H9 (cell line): ENCODE measurements around the gene SUMF1. TPM values are rescaled to one million over a fixed set of nuclear protein-coding genes. Genes with fewer than 3 reads are reported as not detected.

ENCODE experiments used
- DNase-seq: peaks from one replicate; pipeline ENCODE4 v3.0.0-alpha.2; 2017
- H2AFZ ChIP-seq: one replicate; pipeline ENCODE4 v1.6.1; 2013; ENCODE audit warnings: mild to moderate bottlenecking, low read length, control low read depth, moderate library complexity
- H2AK5ac ChIP-seq: 2 replicates; pipeline ENCODE4 v1.6.1; 2013; ENCODE audit warnings: low read length, control low read depth, mixed read lengths; ENCODE audit not compliant: insufficient read length
- H2BK120ac ChIP-seq: one replicate; pipeline ENCODE4 v1.6.1; 2013; ENCODE audit warnings: low read depth, mild to moderate bottlenecking, low read length, control low read depth, inconsistent platforms; ENCODE audit not compliant: poor library complexity, severe bottlenecking
- H2BK12ac ChIP-seq: 2 replicates; pipeline ENCODE4 v1.6.1; 2013; ENCODE audit warnings: low read length, control low read depth, mixed read lengths, low read depth; ENCODE audit not compliant: insufficient read length
- H2BK15ac ChIP-seq: 2 replicates; pipeline ENCODE4 v1.6.1; 2013; ENCODE audit warnings: low read depth, low read length, control low read depth
- H2BK20ac ChIP-seq: one replicate; pipeline ENCODE4 v1.6.1; 2013; ENCODE audit warnings: low read depth, mild to moderate bottlenecking, low read length, control low read depth, inconsistent platforms; ENCODE audit not compliant: poor library complexity, severe bottlenecking
- H2BK5ac ChIP-seq: 2 replicates; pipeline ENCODE4 v1.6.1; 2013; ENCODE audit warnings: low read length, control low read depth, mixed read lengths; ENCODE audit not compliant: insufficient read length
- H3K14ac ChIP-seq: 2 replicates; pipeline ENCODE4 v1.6.1; 2013; ENCODE audit warnings: low read length, control low read depth; ENCODE audit not compliant: insufficient read depth
- H3K18ac ChIP-seq: 2 replicates; pipeline ENCODE4 v1.6.1; 2013; ENCODE audit warnings: low read depth, mild to moderate bottlenecking, mixed read lengths, low read length, control low read depth; ENCODE audit not compliant: insufficient read length
- H3K23ac ChIP-seq: 2 replicates; pipeline ENCODE4 v1.6.1; 2013; ENCODE audit warnings: low read length, control low read depth, mixed read lengths, low read depth; ENCODE audit not compliant: insufficient read length
- H3K23me2 ChIP-seq: 2 replicates; pipeline ENCODE4 v1.6.1; 2013; ENCODE audit warnings: low read depth, mild to moderate bottlenecking, mixed read lengths, low read length, control low read depth; ENCODE audit not compliant: insufficient read length, poor library complexity, severe bottlenecking
- H3K27ac ChIP-seq: 2 replicates; pipeline ENCODE4 v1.5.1; 2013; ENCODE audit warnings: low read length, control low read depth, mixed read lengths, low read depth; ENCODE audit not compliant: insufficient read length
- H3K27me3 ChIP-seq: 2 replicates; pipeline ENCODE4 v1.6.1; 2013; ENCODE audit warnings: low read length, control low read depth, inconsistent platforms; ENCODE audit not compliant: insufficient read depth
- H3K4ac ChIP-seq: 2 replicates; pipeline ENCODE4 v1.6.1; 2013; ENCODE audit warnings: low read depth, mild to moderate bottlenecking, control low read depth, inconsistent platforms, low read length, moderate library complexity
- H3K4me1 ChIP-seq: 2 replicates; pipeline ENCODE4 v1.6.1; 2013; ENCODE audit warnings: low read length, control low read depth, inconsistent platforms; ENCODE audit not compliant: insufficient read depth
- H3K4me2 ChIP-seq: 2 replicates; pipeline ENCODE4 v1.6.1; 2013; ENCODE audit warnings: low read length, control low read depth, mixed read lengths; ENCODE audit not compliant: insufficient read length, insufficient read depth
- H3K56ac ChIP-seq: 2 replicates; pipeline ENCODE4 v1.6.1; 2013; ENCODE audit warnings: low read depth, mild to moderate bottlenecking, mixed read lengths, low read length, control low read depth; ENCODE audit not compliant: insufficient read length
- H3K79me1 ChIP-seq: 2 replicates; pipeline ENCODE4 v1.6.1; 2013; ENCODE audit warnings: low read depth, mild to moderate bottlenecking, moderate library complexity, low read length, control low read depth, inconsistent platforms; ENCODE audit not compliant: insufficient read depth, poor library complexity, severe bottlenecking
- H3K79me2 ChIP-seq: 2 replicates; pipeline ENCODE4 v1.6.1; 2013; ENCODE audit warnings: low read length, control low read depth, inconsistent platforms; ENCODE audit not compliant: insufficient read depth
- H3K9ac ChIP-seq: 2 replicates; pipeline ENCODE4 v1.6.1; 2013; ENCODE audit warnings: low read length, control low read depth, mixed read lengths; ENCODE audit not compliant: insufficient read length; ENCODE audit errors: extremely low read depth
- H3K9me3 ChIP-seq: one replicate; pipeline ENCODE4 v1.6.1; 2013; ENCODE audit warnings: low read depth, low read length, inconsistent platforms; ENCODE audit not compliant: control insufficient read depth
- H3T11ph ChIP-seq: one replicate; pipeline ENCODE4 v1.6.1; 2013; ENCODE audit warnings: mild to moderate bottlenecking, low read length, control low read depth, inconsistent platforms
- H4K20me1 ChIP-seq: one replicate; pipeline ENCODE4 v1.6.1; 2013; ENCODE audit not compliant: control insufficient read depth, insufficient read length, insufficient read depth
- H4K5ac ChIP-seq: 2 replicates; pipeline ENCODE4 v1.6.1; 2013; ENCODE audit warnings: low read depth, mild to moderate bottlenecking, mixed read lengths, low read length, control low read depth; ENCODE audit not compliant: insufficient read length
- H4K8ac ChIP-seq: replicated peaks from 2 replicates; pipeline ENCODE4 v1.6.1; 2013; ENCODE audit warnings: low read length, control low read depth, mixed read lengths, low read depth; ENCODE audit not compliant: insufficient read length
- H4K91ac ChIP-seq: 2 replicates; pipeline ENCODE4 v1.6.1; 2013; ENCODE audit warnings: low read depth, mild to moderate bottlenecking, moderate library complexity, mixed read lengths, low read length, control low read depth; ENCODE audit not compliant: insufficient read length
- H3K27ac Mint-ChIP-seq, 3 experiments: 2 replicates in 2 of 3; 3 replicates in 1 of 3; pipeline ENCODE4 v1.8.0; 2020 to 2021; ENCODE audit warnings: mixed read lengths in 3 of 3, mild to moderate bottlenecking in 1 of 3, moderate library complexity in 1 of 3
- H3K27me3 Mint-ChIP-seq: 2 replicates; pipeline ENCODE4 v1.8.0; 2021; ENCODE audit warnings: low read depth, mild to moderate bottlenecking, moderate library complexity, mixed read lengths
- H3K36me3 Mint-ChIP-seq, 3 experiments: 2 replicates in 2 of 3; 3 replicates in 1 of 3; pipeline ENCODE4 v1.8.0; 2020 to 2021; ENCODE audit warnings: low read depth in 3 of 3, mixed read lengths in 3 of 3; ENCODE audit not compliant: insufficient read depth in 1 of 3
- H3K4me1 Mint-ChIP-seq, 2 experiments: 2 replicates each; pipeline ENCODE4 v1.8.0; 2020; ENCODE audit warnings: mixed read lengths in 2 of 2
- H3K4me3 Mint-ChIP-seq, 2 experiments: 2 replicates in 1 of 2; 3 replicates in 1 of 2; pipeline ENCODE4 v1.8.0; 2020 to 2021; ENCODE audit warnings: mild to moderate bottlenecking in 2 of 2, mixed read lengths in 2 of 2, moderate library complexity in 1 of 2
- H3K9me3 Mint-ChIP-seq, 2 experiments: 2 replicates in 1 of 2; 3 replicates in 1 of 2; pipeline ENCODE4 v1.8.0; 2020; ENCODE audit warnings: mild to moderate bottlenecking in 2 of 2, mixed read lengths in 2 of 2, moderate library complexity in 1 of 2
- WGBS: extraction: QIAGEN DNeasy Blood & Tissue Kit; methylation state at CpG from one replicate; pipeline ENCODE4 v1.1.7; 2013; ENCODE audit warnings: missing lambda C conversion rate, low lambda C conversion rate, mixed read lengths; ENCODE audit not compliant: insufficient read length; ENCODE audit errors: extremely low coverage; 5-methylcytosine and 5-hydroxymethylcytosine counted together
- total RNA-seq: library from RNA; stranded (reverse); gene quantifications from 2 replicates; pipeline ENCODE4 v1.2.1, GENCODE V29; 2021
- TF ChIP-seq, protein P1 (sequence below): fragments of 200-600 bp; sonication (generic); conservative IDR thresholded peaks from 3 replicates; pipeline ENCODE4 v1.8.0; 2021; ENCODE audit warnings: antibody characterized with exemption, mild to moderate bottlenecking

The SUMF1 gene
- total RNA-seq, 1 experiment from 2014 or later, result 9.5 TPM

DNA sequence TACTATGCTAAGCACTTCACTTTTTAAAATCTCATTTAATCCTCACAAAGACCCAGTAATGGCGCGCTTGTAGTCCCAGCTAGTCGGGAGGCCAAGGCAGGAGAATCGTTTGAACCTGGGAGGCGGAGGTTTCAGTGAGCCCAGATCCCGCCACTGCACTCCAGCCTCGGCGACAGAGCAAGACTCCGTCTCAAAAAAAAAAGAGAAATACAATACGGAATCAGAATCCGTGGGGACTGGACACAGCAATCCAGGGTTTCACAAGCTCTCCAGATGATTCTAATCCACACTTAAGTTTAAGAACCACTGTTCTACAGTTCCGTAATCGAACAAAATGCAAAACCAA is 426 bp upstream of the SUMF1 start:
- no peaks in the 10 kb centered on the region for H3K27me3 ChIP-seq
- H3K23ac ChIP-seq, result no peak overlapping the region
- no peak overlapping the region for H2BK5ac ChIP-seq
- no peak overlapping the region for H3K27ac ChIP-seq
- H4K5ac ChIP-seq, result peak overlapping the region; percentile 74
- no peak overlapping the region for H3T11ph ChIP-seq
- peak overlapping the region; percentile 46 for H3K4me2 ChIP-seq
- WGBS, result no CpG with 5 or more reads among the region's 13 CpGs
- H3K79me2 ChIP-seq, result no peaks in the 10 kb centered on the region
- no peak overlapping the region for H3K9ac ChIP-seq
- H4K20me1 ChIP-seq, result no peaks in the 10 kb centered on the region
- H3K14ac ChIP-seq, result no peak overlapping the region
- no peaks in the 10 kb centered on the region for H3K4me1 ChIP-seq
- no peak overlapping the region for H2AFZ ChIP-seq
- no peak overlapping the region for H3K56ac ChIP-seq
- no peak overlapping the region for H4K8ac ChIP-seq
- no peaks in the 10 kb centered on the region for H3K79me1 ChIP-seq
- no peak for DNase-seq
- Mint-ChIP-seq H3K36me3 (peaks cover 0 to 1% (median 0%) of the 10 kb centered on the region in 3 experiments; a peak in 1 of 7 replicates), H3K27me3 (peaks cover 8% of the 10 kb centered on the region), H3K9me3 (no peaks in the 10 kb centered on the region), H3K4me1 (peaks cover 3 to 7% of the 10 kb centered on the region in 2 experiments), H3K27ac (peak overlapping the region; percentile 82 to 93 (median 86); a peak in 5 of 7 replicates), H3K4me3 (peak overlapping the region; percentile 91 to 95)
- no peak overlapping the region for H2AK5ac ChIP-seq
- H2BK12ac ChIP-seq, result no peak overlapping the region
- no peaks in the 10 kb centered on the region for H3K9me3 ChIP-seq
- no peak overlapping the region for H2BK20ac ChIP-seq
- H3K23me2 ChIP-seq, result peaks cover 3% of the 10 kb centered on the region
- no peak overlapping the region for H3K18ac ChIP-seq
- H2BK120ac ChIP-seq, result no peak overlapping the region
- H3K4ac ChIP-seq, result no peak overlapping the region
- TF ChIP-seq, protein P1, sequence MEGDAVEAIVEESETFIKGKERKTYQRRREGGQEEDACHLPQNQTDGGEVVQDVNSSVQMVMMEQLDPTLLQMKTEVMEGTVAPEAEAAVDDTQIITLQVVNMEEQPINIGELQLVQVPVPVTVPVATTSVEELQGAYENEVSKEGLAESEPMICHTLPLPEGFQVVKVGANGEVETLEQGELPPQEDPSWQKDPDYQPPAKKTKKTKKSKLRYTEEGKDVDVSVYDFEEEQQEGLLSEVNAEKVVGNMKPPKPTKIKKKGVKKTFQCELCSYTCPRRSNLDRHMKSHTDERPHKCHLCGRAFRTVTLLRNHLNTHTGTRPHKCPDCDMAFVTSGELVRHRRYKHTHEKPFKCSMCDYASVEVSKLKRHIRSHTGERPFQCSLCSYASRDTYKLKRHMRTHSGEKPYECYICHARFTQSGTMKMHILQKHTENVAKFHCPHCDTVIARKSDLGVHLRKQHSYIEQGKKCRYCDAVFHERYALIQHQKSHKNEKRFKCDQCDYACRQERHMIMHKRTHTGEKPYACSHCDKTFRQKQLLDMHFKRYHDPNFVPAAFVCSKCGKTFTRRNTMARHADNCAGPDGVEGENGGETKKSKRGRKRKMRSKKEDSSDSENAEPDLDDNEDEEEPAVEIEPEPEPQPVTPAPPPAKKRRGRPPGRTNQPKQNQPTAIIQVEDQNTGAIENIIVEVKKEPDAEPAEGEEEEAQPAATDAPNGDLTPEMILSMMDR, result no peak
- no peak overlapping the region for H2BK15ac ChIP-seq
- H4K91ac ChIP-seq, result no peak overlapping the region
